ENCODE results near the gene ANGEL1. TPM values are rescaled to one million over a fixed set of nuclear protein-coding genes. Genes with fewer than 3 reads are reported as not detected.

Gene ANGEL1
- total and polyA plus RNA-seq, 9 of the 15 experiments (the other 6 are each of a cell fraction or from before 2014, with no cell fraction given), result 2.1 to 22.2 (median 7.3) TPM

GRCh38 chr14:76761960-76762410 is 50.7 kb downstream of the ANGEL1 start:
- no peak overlapping the region; the same call in 1 of the 2 replicates for H3K4me2 ChIP-seq (ENCODE audit: insufficient read depth, low read length)
- ATAC-seq, result no peak
- no peak overlapping the region for H3K27ac ChIP-seq (ENCODE audit: extremely low read depth, low read depth, low read length)
- ChIA-PET CTCF (ENCODE audit: low intra/inter-chr PET ratio) (no interaction called here), POLR2A (no interaction called here)
- H2AFZ ChIP-seq (ENCODE audit: low read depth, low read length), result no peak overlapping the region
- no peaks in the 10 kb centered on the region for H3K36me3 ChIP-seq (ENCODE audit: control insufficient read depth, insufficient read depth, low read length)
- H4K20me1 ChIP-seq (replicated peaks; ENCODE audit: control insufficient read depth, insufficient read depth, low read length), result no peaks in the 10 kb centered on the region
- no peak overlapping the region; the same call in 1 of the 2 replicates for H3K4me3 ChIP-seq
- no peak overlapping the region for H3K9ac ChIP-seq (ENCODE audit: insufficient read depth in 1 of 2, low read depth in 2 of 2, low read length in 2 of 2)
- TF ChIP-seq NBN (IDR thresholded peaks at IDR 0.05; ENCODE audit: low read depth) (no peak), KDM2B (CRISPR knock-in tag; IDR thresholded peaks at IDR 0.05) (no peak), ZNF583 (CRISPR knock-in tag; IDR thresholded peaks at IDR 0.05) (no peak), YY1 (IDR thresholded peaks at IDR 0.05; ENCODE audit: borderline replicate concordance in 1 of 3, control insufficient read depth in 1 of 3, extremely low read depth in 1 of 3, insufficient read depth in 3 of 3, insufficient read length in 1 of 3, insufficient replicate concordance in 2 of 3, low read depth in 1 of 3, low read length in 2 of 3) (no peak), POLR2B (IDR thresholded peaks at IDR 0.05; ENCODE audit: low read depth, partially characterized antibody) (no peak), MTA3 (IDR thresholded peaks at IDR 0.05; ENCODE audit: borderline replicate concordance) (no peak), ZFX (CRISPR knock-in tag; IDR thresholded peaks at IDR 0.05) (no peak), NCOA6 (IDR thresholded peaks at IDR 0.05) (no peak), TCF7L2 (IDR thresholded peaks at IDR 0.05; ENCODE audit: low read depth, low read length) (no peak), ZNF282 (CRISPR knock-in tag; IDR thresholded peaks at IDR 0.05) (no peak), LARP7 (IDR thresholded peaks at IDR 0.05) (no peak), TCF3 (CRISPR knock-in tag; IDR thresholded peaks at IDR 0.05) (no peak), JUN (IDR thresholded peaks at IDR 0.05; ENCODE audit: borderline replicate concordance, low read depth, low read length) (no peak), JUN (CRISPR knock-in tag; IDR thresholded peaks at IDR 0.05; ENCODE audit: borderline replicate concordance) (no peak), ZC3H4 (CRISPR knock-in tag; IDR thresholded peaks at IDR 0.05; ENCODE audit: borderline replicate concordance) (no peak), NUFIP1 (IDR thresholded peaks at IDR 0.05; ENCODE audit: partially characterized antibody) (no peak), ZNF197 (CRISPR knock-in tag; IDR thresholded peaks at IDR 0.05; ENCODE audit: low read depth) (no peak), LEF1 (IDR thresholded peaks at IDR 0.05) (no peak), SRSF7 (optimal IDR thresholded peaks at IDR 0.05; ENCODE audit: low read depth, low read length) (no peak)
- WGBS (ENCODE audit: insufficient coverage, low coverage, missing lambda C conversion rate), result 14% methylated on average over 35 of the region's 54 CpGs
- intact Hi-C loops (cut with micrococcal nuclease) (no loop called here), in situ Hi-C loops (cut with MboI) (no loop called here)
- no peak for FAIRE-seq
- H3K9me3 ChIP-seq (replicated peaks; ENCODE audit: control insufficient read depth, insufficient read depth, low read depth, low read length), result no peaks in the 10 kb centered on the region
- BruUV-seq (replicated peaks), result no TSS peak
- peaks cover 0 to 22% of the 10 kb centered on the region in 2 experiments; a peak in 2 of 5 replicates for H3K4me1 ChIP-seq (replicated peaks in 1 of 2; ENCODE audit: control insufficient read depth in 2 of 2, insufficient read depth in 2 of 2, low read length in 2 of 2)
- H3K27me3 ChIP-seq (ENCODE audit: control insufficient read depth in 2 of 2, insufficient read depth in 2 of 2, low read length in 2 of 2), result peaks cover 0 to 31% of the 10 kb centered on the region in 2 experiments; a peak in 2 of 5 replicates
- H3K79me2 ChIP-seq (ENCODE audit: control insufficient read depth, insufficient read depth, low read length), result no peaks in the 10 kb centered on the region
- no peaks in the 10 kb centered on the region for H3K9me1 ChIP-seq (ENCODE audit: control insufficient read depth, insufficient read depth, low read length)
- DNase-seq (ENCODE audit: extremely low read depth in 1 of 4, low spot score in 3 of 4), result no peak

Data from K562 (cell line).